LoVo (cell line): ENCODE data around the gene TFG.
"Not testable (repeated sequence)": the region's sequence is repeated elsewhere in the genome, so short reads cannot be mapped to it uniquely, and the experiment has no call there.

ENCODE experiments used
- DNase-seq: peaks from one replicate; pipeline ENCODE4 v3.0.0-alpha.2; 2016; ENCODE audit warnings: low spot score

TFG gene

GRCh38 chr3:100708989-100709841 is at the start of gene TFG:
Gene TFG (plus strand): TSS chr3:100709494. CDS start chr3:100713686, 4,192 bp downstream.
- DNase-seq, result peak; percentile 98

DNA sequence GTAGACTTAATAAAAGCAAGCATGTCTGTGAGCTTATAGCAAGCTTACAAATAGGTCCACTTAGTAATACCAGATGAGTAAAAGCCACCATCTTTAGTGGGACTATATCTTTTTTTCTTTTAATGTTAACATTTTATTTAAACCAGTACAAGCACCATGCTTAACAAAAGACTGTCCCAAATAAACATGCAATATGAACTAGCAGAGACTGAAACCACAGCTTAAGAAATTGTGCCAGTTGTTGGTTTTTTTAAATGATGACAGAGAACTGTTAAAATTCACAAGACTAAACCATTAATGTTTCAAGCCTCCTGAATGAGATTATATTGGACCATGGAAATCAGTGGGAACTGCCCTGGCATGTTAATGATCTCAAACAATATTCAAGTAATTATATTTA is 48.0 kb upstream of the TFG start:
- DNase-seq, result not testable (repeated sequence)

GRCh38 chr3:100662113-100662823 is 47.0 kb upstream of the TFG start:
- no peak for DNase-seq

DNA sequence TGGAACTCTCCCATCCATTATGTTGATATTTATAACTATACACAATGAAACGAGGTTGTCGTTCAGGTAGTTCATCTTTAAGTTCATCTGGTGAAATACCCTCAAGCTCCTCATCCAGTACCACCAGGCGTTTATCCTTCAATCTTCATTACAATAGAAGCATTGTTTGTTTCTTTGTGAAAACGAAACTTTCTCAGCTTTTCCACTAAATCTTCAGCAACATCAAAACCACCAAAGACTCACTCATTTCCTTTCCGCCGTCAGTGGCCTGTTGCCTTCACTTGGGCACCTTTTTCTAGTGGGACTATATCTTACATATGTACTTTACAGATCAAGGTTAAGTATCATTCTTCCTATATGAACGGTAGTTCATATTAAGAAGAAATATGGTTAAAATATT is 44.1 kb upstream of the TFG start:
- DNase-seq, result no peak

- DNase-seq, result not testable (repeated sequence)
Observed at GRCh38 chr3:100666699-100667098, 42.6 kb upstream of the TFG start.

DNA sequence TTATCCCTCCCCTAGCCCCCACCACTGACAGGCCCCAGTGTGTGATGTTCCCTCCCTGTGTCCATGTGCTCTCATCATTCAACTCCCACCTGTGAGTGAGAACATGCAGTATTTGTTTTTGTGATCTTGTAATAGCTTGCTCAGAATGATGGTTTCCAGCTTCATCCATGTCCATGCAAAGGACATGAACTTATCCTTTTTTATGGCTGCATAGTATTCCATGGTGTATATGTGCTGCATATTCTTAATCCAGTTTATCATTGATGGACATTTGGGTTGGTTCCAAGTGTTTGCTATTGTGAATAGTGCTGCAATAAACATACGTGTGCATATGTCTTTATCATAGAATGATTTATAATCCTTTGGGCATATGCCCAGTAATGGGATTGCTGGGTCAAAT is 42.0 kb upstream of the TFG start:
- DNase-seq, result not testable (repeated sequence)

- DNase-seq, result not testable (repeated sequence)
Observed at GRCh38 chr3:100670995-100671394, 38.3 kb upstream of the TFG start.

- no peak for DNase-seq
Observed at GRCh38 chr3:100681496-100681895, 27.8 kb upstream of the TFG start.

DNA sequence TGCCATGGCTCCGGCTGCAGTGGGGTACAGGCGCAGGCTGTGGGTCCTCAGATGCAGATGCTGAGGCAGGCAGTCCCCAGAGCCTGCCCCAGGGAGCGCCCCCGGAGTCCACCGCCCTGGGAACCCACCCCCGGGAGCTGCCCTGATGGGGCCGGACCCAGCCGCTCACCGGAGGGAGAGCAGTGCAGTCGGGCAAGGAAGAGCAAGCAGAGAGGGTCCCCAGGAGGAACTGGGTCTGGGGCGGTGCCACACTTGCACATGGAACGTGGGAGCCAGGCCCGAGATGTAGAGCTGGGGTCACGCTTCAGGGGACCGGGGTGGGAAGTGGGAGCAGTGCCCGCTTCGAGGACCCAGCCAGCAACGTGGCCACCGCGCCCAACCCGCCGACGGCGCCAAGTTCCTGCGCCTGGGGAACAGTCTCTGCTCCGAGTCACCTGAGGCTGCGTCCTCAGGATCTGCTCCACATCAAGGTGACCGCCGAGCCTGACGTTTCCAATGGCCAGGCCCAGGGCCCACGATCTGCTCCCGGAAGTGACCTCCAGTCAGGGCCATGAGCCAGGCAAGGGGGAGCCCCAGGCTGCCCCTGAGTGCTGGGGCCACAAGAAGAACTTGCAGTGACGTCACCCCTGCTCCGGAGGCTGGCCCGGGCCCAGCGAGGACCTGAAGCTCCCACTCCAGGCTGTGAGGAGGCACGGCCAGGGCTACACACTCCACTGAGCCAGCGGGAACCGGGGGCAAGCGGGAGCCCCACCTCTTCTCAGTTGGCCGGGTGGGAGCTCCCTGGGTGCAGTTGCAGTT is 27.0 kb upstream of the TFG start:
- no peak for DNase-seq

DNA sequence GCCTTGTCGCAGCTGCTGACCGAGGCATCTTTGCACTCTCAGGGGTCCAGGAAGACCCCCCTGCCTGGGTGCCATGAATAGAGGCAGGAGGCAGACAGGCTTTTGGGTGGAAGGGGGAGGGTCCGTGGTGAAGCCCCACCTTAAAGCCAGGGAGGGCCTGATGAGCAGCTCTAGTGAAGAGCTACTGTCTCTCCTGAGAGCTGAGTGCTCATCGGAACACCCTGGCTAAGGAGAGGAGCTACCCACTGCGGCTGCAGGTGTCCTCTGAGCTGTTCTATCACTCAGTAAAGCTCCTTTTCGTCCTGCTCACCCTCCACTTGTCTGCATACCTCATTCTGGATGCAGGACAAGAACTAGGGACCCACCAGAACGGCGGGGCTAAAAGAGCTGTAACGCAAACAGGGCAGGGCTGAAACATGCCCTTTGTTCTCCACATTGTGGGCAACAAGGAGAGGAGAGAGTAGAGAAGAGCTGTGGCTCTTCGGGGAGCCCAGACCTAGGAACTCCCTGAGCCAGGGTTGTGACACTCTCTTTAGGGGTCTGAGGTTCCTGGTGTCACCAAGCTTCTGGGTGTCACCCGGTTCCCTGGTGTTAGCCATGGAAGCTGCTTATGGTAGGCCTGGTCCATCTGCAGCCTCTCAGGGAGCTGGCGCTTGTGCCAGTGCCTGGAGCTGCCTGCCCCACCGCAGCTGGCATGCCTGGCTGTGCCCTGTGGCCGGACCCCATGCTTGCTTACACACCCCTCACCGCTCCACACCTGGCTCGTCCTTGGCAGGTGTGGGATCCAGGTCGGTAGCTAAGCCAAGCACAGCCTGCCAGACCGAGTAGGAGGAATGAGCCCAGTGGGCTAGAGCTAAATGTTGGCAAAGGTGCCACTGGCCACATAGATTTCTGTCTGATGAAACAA is 26.2 kb upstream of the TFG start:
- DNase-seq, result no peak

DNA sequence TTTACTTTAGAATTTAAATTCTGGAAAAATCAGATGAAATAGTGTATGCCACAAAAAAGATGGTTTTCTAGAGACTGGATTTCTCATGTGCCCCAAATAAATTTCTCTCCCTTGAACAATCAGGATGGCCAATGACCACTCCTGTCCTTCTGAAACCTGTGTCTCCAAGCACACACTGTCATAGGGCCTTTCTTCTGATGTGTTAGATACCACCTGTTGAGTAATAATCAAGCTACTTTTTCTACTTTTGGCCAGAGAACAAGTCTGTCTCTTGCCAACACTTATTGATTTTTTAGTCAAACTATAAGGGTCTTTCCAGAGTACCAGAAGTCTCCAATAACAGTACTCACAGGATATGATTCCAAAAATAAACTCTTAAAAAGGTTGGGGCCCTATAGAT is 16.1 kb upstream of the TFG start:
- DNase-seq, result no peak

- no peak for DNase-seq
Observed at GRCh38 chr3:100695696-100696095, 13.6 kb upstream of the TFG start.

- no peak for DNase-seq
Observed at GRCh38 chr3:100696161-100696560, 13.1 kb upstream of the TFG start.

DNA sequence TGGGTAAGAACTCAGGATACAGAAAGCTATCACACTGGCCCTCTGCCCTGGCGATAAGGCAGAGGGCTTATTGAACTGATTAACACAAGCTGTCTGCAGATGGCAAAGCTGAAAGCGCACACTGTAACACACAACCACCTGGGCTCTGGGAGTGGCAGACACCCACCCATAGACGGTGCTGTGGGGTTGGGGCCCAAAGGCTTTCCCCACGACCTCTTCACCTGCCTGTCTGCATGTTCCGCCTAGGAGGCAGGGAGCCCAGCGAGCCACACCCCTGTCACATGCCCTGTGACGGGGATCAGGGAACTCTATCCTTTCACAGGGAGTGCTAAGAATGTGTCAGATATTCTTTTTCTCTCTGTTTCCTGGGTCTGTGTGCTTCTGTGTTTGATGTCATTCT is 12.1 kb upstream of the TFG start:
- no peak for DNase-seq

DNA sequence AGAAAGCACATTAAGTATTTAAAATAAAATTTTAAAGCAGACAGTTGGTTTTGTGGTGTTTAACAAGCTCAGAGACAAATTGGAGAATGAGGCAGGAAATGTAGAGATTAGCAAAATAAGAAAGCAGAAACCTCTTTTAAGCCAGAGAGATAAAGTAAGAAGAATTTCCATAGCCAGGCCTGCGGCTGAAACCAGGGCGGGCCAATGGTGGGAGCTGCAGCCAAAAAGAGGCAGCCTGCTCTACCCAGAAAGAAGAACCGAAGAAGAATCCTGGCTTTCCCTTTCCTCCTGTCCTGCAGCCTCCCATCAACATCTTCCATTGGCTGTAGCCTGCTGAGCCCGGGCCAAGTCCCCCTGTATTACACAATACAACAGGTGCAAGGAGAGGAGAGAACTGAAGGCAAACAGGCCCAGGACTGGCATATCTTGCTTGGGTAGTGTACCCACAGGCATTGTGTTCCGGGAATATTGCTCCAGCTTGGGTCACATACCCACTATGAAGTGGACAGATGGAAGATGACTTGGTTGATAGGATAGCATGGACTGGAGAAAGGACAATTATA is 11.5 kb upstream of the TFG start:
- no peak for DNase-seq

DNA sequence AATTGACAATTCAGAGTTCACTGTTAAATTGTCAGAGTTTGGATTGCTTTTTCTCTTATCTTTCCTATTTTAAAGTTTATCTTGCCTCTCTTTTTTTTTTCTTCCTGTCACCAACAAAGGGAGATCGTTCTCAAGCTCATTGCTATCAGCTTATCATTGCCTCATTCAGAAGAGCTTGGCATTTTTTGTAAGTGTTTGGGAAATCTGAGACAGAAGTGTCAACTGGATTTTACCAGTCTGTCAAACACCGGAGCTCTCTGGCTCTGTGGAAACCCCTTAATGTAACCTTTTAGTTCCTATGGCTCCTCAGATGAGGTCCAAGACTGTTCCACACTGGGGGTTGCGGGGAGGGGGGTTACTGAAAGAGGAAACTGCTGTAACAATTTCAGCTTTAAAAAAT is 10.6 kb upstream of the TFG start:
- no peak for DNase-seq

GRCh38 chr3:100700708-100701107 is 8.6 kb upstream of the TFG start:
- DNase-seq, result no peak

GRCh38 chr3:100702082-100702979 is 7.0 kb upstream of the TFG start:
- no peak for DNase-seq

- DNase-seq, result no peak
Observed at GRCh38 chr3:100702980-100703345, 6.3 kb upstream of the TFG start.

- no peak for DNase-seq
Observed at GRCh38 chr3:100703865-100704264, 5.4 kb upstream of the TFG start.
